Mammary microvascular endothelial cell (primary cell): ENCODE measurements around the gene IL15RA. TPM values are rescaled to one million over a fixed set of nuclear protein-coding genes. Genes with fewer than 3 reads are reported as not detected.

ENCODE experiments used
- total RNA-seq: library from RNA; depleted of rRNA; stranded (reverse); fragments of >200 nt; gene quantifications from 2 replicates; pipeline ENCODE4 v1.2.3, GENCODE V29; 2015

The IL15RA gene
- total RNA-seq, result 40.6 and 52.3 TPM in 2 replicates

DNA sequence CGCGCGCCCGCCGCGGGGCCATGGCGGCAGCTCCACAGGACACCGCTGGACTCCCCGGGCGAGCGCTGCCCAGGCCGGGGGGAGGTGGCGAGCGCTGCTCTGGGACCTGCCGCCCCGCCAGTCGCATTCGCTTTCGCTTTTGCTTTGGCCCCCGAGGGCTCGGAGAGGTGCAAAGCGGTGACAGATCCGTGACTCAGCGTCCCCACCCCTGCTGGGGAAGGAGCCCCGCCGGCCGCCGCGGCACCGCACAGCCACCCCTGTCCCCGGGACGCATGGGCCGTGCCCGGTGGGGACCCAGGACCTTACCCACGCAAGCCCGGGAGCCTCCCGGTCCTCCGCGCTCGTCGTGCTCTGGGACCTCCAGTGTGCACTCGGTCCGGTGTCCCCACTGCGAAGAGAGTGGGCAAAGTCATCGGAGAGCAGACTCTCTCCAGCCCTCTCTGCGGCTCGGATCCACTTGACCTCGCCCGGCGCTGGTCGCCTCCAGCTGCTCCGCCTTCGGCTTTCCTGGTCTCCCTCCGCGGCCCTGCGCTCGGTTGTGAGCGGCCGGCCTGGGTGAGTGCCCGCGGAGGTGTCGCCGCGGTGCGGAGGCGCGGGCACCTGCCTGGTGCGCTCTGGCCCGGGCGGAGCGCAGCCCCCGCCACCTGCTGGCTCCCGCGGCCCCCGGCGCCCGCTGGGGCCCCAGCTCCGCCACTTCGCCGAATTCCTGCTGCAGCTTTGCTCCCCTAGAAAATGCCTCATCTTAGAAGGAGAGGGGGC, at the start of gene IL15RA:
Gene IL15RA (minus strand): TSS at position 73 of the 759 bp plus-strand sequence. CDS start 51 bp downstream, at position 22.

Other genes starting within 250 kb of the IL15RA start
- gene GDI2, start 164.1 kb downstream of the IL15RA start, total RNA-seq, result 330 and 352 TPM in 2 replicates
- gene ANKRD16, start 87.7 kb downstream of the IL15RA start, total RNA-seq, result 5.3 and 6.6 TPM in 2 replicates
- gene FBH1, start 87.3 kb downstream of the IL15RA start, total RNA-seq, result 58.3 and 58.6 TPM in 2 replicates
- gene IL2RA, start 84.8 kb upstream of the IL15RA start, total RNA-seq, result not detected in 2 replicates
- 35.0 and 41.9 TPM in 2 replicates for gene RBM17, start 111.5 kb upstream of the IL15RA start, total RNA-seq
- 28.6 and 32.0 TPM in 2 replicates for gene PFKFB3, start 225.4 kb upstream of the IL15RA start, total RNA-seq